ENCODE data around the gene TMTC1.

TMTC1 gene

DNA sequence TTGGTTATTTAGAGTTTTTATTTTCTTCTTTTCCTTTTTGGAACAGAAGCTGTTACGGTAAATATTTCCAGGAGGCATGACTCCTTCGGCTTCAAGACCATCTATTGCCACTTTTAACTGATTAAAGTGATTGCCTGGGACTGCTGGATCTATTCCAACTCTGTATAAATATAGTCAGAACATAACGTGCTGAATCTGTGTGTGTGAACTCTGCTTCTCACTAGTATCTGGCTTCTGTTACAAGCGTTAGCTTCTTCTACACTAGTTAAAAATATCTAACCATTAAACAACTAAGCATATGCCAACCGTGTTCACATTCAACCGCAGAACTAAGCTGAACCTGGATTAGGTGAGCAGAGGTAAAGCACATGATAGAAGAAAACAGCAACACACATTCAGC is 49.0 kb downstream of the TMTC1 start:
- Histone ChIP-seq H2AFZ (ENCODE audit: low read depth, low read length) (no peak overlapping the region), H2BK15ac (ENCODE audit: low read depth, poor library complexity, severe bottlenecking) (no peak overlapping the region), H4K91ac (ENCODE audit: low read length) (no peak overlapping the region), H2BK120ac (ENCODE audit: low read depth, low read length) (no peak overlapping the region), H4K8ac (ENCODE audit: low read length) (no peak overlapping the region), H3K9ac (ENCODE audit: low read length) (no peak overlapping the region), H2BK5ac (ENCODE audit: low read depth, low read length, poor library complexity, severe bottlenecking) (no peak overlapping the region), H3K4me1 (ENCODE audit: control insufficient read depth, insufficient read depth, low read depth, low read length) (peaks cover 2% of the 10 kb centered on the region), H3K23ac (ENCODE audit: low read length in 2 of 2) (no peak overlapping the region), H2BK12ac (ENCODE audit: low read length in 2 of 2) (no peak overlapping the region), H2AK5ac (ENCODE audit: low read length, severe bottlenecking) (no peak overlapping the region), H3K4me3 (ENCODE audit: insufficient read depth in 1 of 2, low read depth in 1 of 2, low read length in 2 of 2) (no peak overlapping the region), H3K27ac (ENCODE audit: low read length, poor library complexity, severe bottlenecking) (no peak overlapping the region), H3K4ac (ENCODE audit: low read depth in 1 of 2, low read length in 2 of 2) (no peak overlapping the region), H3K18ac (ENCODE audit: low read depth in 1 of 2, low read length in 2 of 2) (no peak overlapping the region), H3K36me3 (ENCODE audit: control insufficient read depth in 1 of 2, insufficient read depth in 2 of 2, low read depth in 1 of 2, low read length in 2 of 2) (peaks cover 0 to 29% of the 10 kb centered on the region in 2 experiments), H3K14ac (ENCODE audit: low read length in 2 of 2) (no peak overlapping the region), H3K9me3 (ENCODE audit: control insufficient read depth, low read length) (no peaks in the 10 kb centered on the region), H3K27me3 (ENCODE audit: control insufficient read depth in 1 of 2, insufficient read depth in 1 of 2, low read length in 2 of 2) (no peaks in the 10 kb centered on the region), H3K79me1 (replicated peaks; ENCODE audit: low read length, poor library complexity, severe bottlenecking) (no peaks in the 10 kb centered on the region), H3K4me2 (ENCODE audit: low read length, poor library complexity, severe bottlenecking) (no peak overlapping the region)
- no peak for DNase-seq
- WGBS: 93% methylated on average over 4 of the region's 6 CpGs

DNA sequence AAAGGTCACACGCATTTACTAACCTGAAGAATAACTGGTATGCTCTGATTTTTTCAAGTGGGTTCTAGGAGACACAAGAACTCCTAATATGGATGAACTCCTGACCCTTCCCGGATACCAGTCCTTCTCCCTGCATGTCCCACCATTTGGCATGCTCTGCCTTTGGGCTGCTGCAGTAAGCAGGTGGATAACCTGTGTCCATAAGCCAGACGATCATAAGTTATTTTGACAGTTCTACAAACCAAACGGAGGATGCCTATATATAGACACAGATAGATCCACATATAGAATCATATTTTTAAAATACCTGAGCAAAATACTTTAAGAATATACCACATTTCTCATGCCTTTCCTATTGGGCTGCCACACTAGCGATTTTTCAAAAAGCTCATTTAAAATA is 49.4 kb downstream of the TMTC1 start:
- Histone ChIP-seq H3K18ac (ENCODE audit: low read depth in 1 of 2, low read length in 2 of 2) (no peak overlapping the region), H3K23ac (ENCODE audit: low read length in 2 of 2) (no peak overlapping the region), H3K79me1 (replicated peaks; ENCODE audit: low read length, poor library complexity, severe bottlenecking) (no peaks in the 10 kb centered on the region), H3K4me1 (ENCODE audit: control insufficient read depth, insufficient read depth, low read depth, low read length) (peaks cover 2% of the 10 kb centered on the region), H2BK12ac (ENCODE audit: low read length in 2 of 2) (no peak overlapping the region), H3K9ac (ENCODE audit: low read length) (no peak overlapping the region), H3K4ac (ENCODE audit: low read depth in 1 of 2, low read length in 2 of 2) (no peak overlapping the region), H2BK15ac (ENCODE audit: low read depth, poor library complexity, severe bottlenecking) (no peak overlapping the region), H3K9me3 (ENCODE audit: control insufficient read depth, low read length) (no peaks in the 10 kb centered on the region), H4K91ac (ENCODE audit: low read length) (no peak overlapping the region), H3K4me2 (ENCODE audit: low read length, poor library complexity, severe bottlenecking) (no peak overlapping the region), H4K8ac (ENCODE audit: low read length) (no peak overlapping the region), H3K4me3 (ENCODE audit: insufficient read depth in 1 of 2, low read depth in 1 of 2, low read length in 2 of 2) (no peak overlapping the region), H2BK120ac (ENCODE audit: low read depth, low read length) (no peak overlapping the region), H2BK5ac (ENCODE audit: low read depth, low read length, poor library complexity, severe bottlenecking) (no peak overlapping the region), H3K27ac (ENCODE audit: low read length, poor library complexity, severe bottlenecking) (no peak overlapping the region), H2AK5ac (ENCODE audit: low read length, severe bottlenecking) (no peak overlapping the region), H2AFZ (ENCODE audit: low read depth, low read length) (no peak overlapping the region), H3K14ac (ENCODE audit: low read length in 2 of 2) (no peak overlapping the region), H3K27me3 (ENCODE audit: control insufficient read depth in 1 of 2, insufficient read depth in 1 of 2, low read length in 2 of 2) (no peaks in the 10 kb centered on the region), H3K36me3 (ENCODE audit: control insufficient read depth in 1 of 2, insufficient read depth in 2 of 2, low read depth in 1 of 2, low read length in 2 of 2) (peaks cover 0 to 33% of the 10 kb centered on the region in 2 experiments)
- no peak for DNase-seq
- WGBS: 89% methylated on average over 4 of the region's 5 CpGs

DNA sequence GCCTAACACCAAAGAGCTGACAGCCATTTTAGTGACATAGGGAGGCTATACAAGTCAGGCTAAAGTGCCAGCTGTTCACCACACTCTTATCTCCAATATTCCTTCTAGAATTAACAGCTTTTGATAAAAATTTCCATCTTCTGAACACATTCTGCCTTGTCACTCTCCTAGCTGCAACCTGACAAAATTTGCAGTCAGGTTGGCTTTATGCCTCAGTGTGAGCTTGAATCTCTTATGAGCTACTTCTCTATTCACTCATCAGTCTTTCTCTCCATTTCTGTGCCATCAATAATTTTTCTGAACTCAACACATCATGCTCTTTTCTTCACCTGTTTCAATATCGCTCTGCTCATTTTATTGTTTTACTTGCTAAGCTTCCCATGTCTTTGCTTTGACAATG is 50.2 kb downstream of the TMTC1 start:
- DNase-seq: no peak
- no peak overlapping the region for H3K4ac ChIP-seq (ENCODE audit: low read depth in 1 of 2, low read length in 2 of 2)
- H4K91ac ChIP-seq (ENCODE audit: low read length): no peak overlapping the region
- no peak overlapping the region for H2BK120ac ChIP-seq (ENCODE audit: low read depth, low read length)
- H3K4me2 ChIP-seq (ENCODE audit: low read length, poor library complexity, severe bottlenecking): no peak overlapping the region
- H4K8ac ChIP-seq (ENCODE audit: low read length): no peak overlapping the region
- H3K27me3 ChIP-seq (ENCODE audit: control insufficient read depth in 1 of 2, insufficient read depth in 1 of 2, low read length in 2 of 2): no peaks in the 10 kb centered on the region
- 100% methylated on average over 1 of the region's 1 CpG for WGBS
- no peaks in the 10 kb centered on the region for H3K79me1 ChIP-seq (replicated peaks; ENCODE audit: low read length, poor library complexity, severe bottlenecking)
- H2BK15ac ChIP-seq (ENCODE audit: low read depth, poor library complexity, severe bottlenecking): no peak overlapping the region
- no peaks in the 10 kb centered on the region for H3K9me3 ChIP-seq (ENCODE audit: control insufficient read depth, low read length)
- H3K27ac ChIP-seq (ENCODE audit: low read length, poor library complexity, severe bottlenecking): no peak overlapping the region
- no peaks in the 10 kb centered on the region for H3K4me1 ChIP-seq (ENCODE audit: control insufficient read depth, insufficient read depth, low read depth, low read length)
- peaks cover 0 to 37% of the 10 kb centered on the region in 2 experiments for H3K36me3 ChIP-seq (ENCODE audit: control insufficient read depth in 1 of 2, insufficient read depth in 2 of 2, low read depth in 1 of 2, low read length in 2 of 2)
- no peak overlapping the region for H3K9ac ChIP-seq (ENCODE audit: low read length)
- no peak overlapping the region for H2BK12ac ChIP-seq (ENCODE audit: low read length in 2 of 2)
- H2AK5ac ChIP-seq (ENCODE audit: low read length, severe bottlenecking): no peak overlapping the region
- H2BK5ac ChIP-seq (ENCODE audit: low read depth, low read length, poor library complexity, severe bottlenecking): no peak overlapping the region
- H3K18ac ChIP-seq (ENCODE audit: low read depth in 1 of 2, low read length in 2 of 2): no peak overlapping the region
- H3K4me3 ChIP-seq (ENCODE audit: insufficient read depth in 1 of 2, low read depth in 1 of 2, low read length in 2 of 2): no peak overlapping the region
- H3K23ac ChIP-seq (ENCODE audit: low read length in 2 of 2): no peak overlapping the region
- H2AFZ ChIP-seq (ENCODE audit: low read depth, low read length): no peak overlapping the region
- H3K14ac ChIP-seq (ENCODE audit: low read length in 2 of 2): no peak overlapping the region

DNA sequence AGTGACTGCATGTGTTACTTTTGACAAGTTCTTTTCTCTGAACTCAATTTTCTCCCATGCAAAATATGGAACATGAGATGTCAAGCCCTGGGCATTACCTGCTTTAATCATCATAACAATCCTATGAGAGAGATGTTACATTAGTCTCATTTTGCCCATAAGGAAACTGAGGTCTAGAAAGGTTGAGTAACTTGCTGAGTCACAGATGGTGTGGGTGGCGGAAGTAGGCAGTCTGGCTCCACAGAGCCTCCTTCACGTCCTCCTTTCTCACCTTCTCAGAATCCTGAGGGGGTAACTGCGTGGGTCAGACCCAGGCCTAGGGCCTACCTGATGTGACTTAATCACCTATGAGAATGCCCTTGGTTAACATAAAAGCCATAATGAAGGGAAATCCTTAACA is 50.7 kb downstream of the TMTC1 start:
- no peak overlapping the region for H3K18ac ChIP-seq (ENCODE audit: low read depth in 1 of 2, low read length in 2 of 2)
- no peak overlapping the region for H4K91ac ChIP-seq (ENCODE audit: low read length)
- H3K23ac ChIP-seq (ENCODE audit: low read length in 2 of 2): no peak overlapping the region
- WGBS: 93% methylated on average over 3 of the region's 3 CpGs
- H2BK15ac ChIP-seq (ENCODE audit: low read depth, poor library complexity, severe bottlenecking): no peak overlapping the region
- H2BK12ac ChIP-seq (ENCODE audit: low read length in 2 of 2): no peak overlapping the region
- H3K4me2 ChIP-seq (ENCODE audit: low read length, poor library complexity, severe bottlenecking): no peak overlapping the region
- no peak overlapping the region for H3K4me3 ChIP-seq (ENCODE audit: insufficient read depth in 1 of 2, low read depth in 1 of 2, low read length in 2 of 2)
- no peaks in the 10 kb centered on the region for H3K4me1 ChIP-seq (ENCODE audit: control insufficient read depth, insufficient read depth, low read depth, low read length)
- no peaks in the 10 kb centered on the region for H3K9me3 ChIP-seq (ENCODE audit: control insufficient read depth, low read length)
- H4K8ac ChIP-seq (ENCODE audit: low read length): no peak overlapping the region
- no peak overlapping the region for H2AFZ ChIP-seq (ENCODE audit: low read depth, low read length)
- H3K4ac ChIP-seq (ENCODE audit: low read depth in 1 of 2, low read length in 2 of 2): no peak overlapping the region
- H3K9ac ChIP-seq (ENCODE audit: low read length): no peak overlapping the region
- no peaks in the 10 kb centered on the region for H3K27me3 ChIP-seq (ENCODE audit: control insufficient read depth in 1 of 2, insufficient read depth in 1 of 2, low read length in 2 of 2)
- no peak overlapping the region for H2BK5ac ChIP-seq (ENCODE audit: low read depth, low read length, poor library complexity, severe bottlenecking)
- H3K14ac ChIP-seq (ENCODE audit: low read length in 2 of 2): no peak overlapping the region
- no peak overlapping the region for H3K27ac ChIP-seq (ENCODE audit: low read length, poor library complexity, severe bottlenecking)
- no peaks in the 10 kb centered on the region for H3K79me1 ChIP-seq (replicated peaks; ENCODE audit: low read length, poor library complexity, severe bottlenecking)
- H2BK120ac ChIP-seq (ENCODE audit: low read depth, low read length): no peak overlapping the region
- peaks cover 0 to 42% of the 10 kb centered on the region in 2 experiments for H3K36me3 ChIP-seq (ENCODE audit: control insufficient read depth in 1 of 2, insufficient read depth in 2 of 2, low read depth in 1 of 2, low read length in 2 of 2)
- H2AK5ac ChIP-seq (ENCODE audit: low read length, severe bottlenecking): no peak overlapping the region
- DNase-seq: no peak

Data from mesenchymal stem cell (in vitro differentiated cells and primary cell).